ENCODE measurements around the gene ENOX1.

ENOX1 gene

DNA sequence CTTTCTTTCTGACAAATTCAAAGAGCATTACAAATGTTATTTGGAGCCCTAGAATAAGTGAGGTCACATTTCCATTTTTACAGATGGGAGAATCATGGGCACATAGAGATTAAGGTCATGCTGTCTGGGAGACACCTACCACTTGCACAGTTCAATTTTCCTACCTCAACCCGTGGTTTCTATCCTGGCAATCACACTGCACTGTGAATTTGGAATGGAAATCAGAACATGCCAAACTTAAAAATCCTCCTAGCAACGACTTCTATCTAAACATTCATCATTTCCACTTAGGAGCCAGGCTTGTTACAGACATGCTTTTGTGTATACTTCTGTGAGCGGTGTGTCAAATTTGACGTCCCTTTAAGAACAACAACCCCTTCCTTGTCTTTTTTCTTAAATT is 511.9 kb downstream of the ENOX1 start:
- DNase-seq (ENCODE audit: low read depth, low spot score) = no peak
- TF ChIP-seq, protein P1, sequence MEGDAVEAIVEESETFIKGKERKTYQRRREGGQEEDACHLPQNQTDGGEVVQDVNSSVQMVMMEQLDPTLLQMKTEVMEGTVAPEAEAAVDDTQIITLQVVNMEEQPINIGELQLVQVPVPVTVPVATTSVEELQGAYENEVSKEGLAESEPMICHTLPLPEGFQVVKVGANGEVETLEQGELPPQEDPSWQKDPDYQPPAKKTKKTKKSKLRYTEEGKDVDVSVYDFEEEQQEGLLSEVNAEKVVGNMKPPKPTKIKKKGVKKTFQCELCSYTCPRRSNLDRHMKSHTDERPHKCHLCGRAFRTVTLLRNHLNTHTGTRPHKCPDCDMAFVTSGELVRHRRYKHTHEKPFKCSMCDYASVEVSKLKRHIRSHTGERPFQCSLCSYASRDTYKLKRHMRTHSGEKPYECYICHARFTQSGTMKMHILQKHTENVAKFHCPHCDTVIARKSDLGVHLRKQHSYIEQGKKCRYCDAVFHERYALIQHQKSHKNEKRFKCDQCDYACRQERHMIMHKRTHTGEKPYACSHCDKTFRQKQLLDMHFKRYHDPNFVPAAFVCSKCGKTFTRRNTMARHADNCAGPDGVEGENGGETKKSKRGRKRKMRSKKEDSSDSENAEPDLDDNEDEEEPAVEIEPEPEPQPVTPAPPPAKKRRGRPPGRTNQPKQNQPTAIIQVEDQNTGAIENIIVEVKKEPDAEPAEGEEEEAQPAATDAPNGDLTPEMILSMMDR (IDR thresholded peaks at IDR 0.05; ENCODE audit: low read depth, low read length) = no peak
- in situ Hi-C loops (cut with HindIII; ENCODE audit: low sequenced_read_pairs) = no loop called here
- no peak overlapping the region for H3K4me3 ChIP-seq (ENCODE audit: low read depth, low read length)

DNA sequence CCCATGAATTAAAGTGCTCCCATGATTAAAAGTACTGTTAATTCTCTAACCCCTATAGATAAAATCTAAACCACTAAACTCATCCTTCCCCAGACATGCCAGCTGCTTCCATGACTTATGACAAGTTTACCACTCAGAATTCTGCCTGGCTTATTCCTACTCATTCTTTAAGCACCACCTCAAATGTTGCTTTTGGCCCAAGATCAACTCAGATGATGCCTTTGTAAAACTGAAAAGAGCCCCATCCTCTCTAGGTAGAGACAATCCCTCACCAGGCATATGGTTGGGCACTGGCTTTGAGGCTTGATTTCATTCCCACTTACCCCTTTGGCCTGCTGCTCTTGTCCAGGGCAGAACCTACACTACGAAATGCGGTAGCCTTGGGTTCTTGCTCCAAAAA is 513.4 kb downstream of the ENOX1 start:
- peak; percentile 54 for DNase-seq (ENCODE audit: low read depth, low spot score)
- TF ChIP-seq, protein P1 (IDR thresholded peaks at IDR 0.05; ENCODE audit: low read depth, low read length) = no peak
- in situ Hi-C loops (cut with HindIII; ENCODE audit: low sequenced_read_pairs) = no loop called here
- H3K4me3 ChIP-seq (ENCODE audit: low read depth, low read length) = no peak overlapping the region

DNA sequence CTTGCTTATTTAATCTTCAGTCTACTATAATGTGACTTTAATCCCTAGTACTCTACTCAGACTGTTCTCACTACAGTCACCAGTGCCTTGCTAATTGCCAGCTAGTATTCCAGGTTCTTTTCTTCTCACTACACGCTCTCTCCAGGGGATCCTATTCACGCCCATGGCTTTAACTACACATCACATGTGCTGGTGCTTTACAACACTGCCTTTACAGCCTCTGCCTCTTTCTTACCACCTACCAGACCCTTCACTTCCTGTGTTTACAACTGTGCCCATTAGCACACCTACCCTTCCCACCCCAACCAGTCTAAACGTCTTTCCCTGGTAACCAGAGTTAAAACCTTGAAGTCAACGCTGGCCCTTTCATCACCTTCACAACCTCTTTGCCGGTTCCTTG is 513.9 kb downstream of the ENOX1 start:
- TF ChIP-seq, protein P1 (IDR thresholded peaks at IDR 0.05; ENCODE audit: low read depth, low read length) = no peak
- no peak for DNase-seq (ENCODE audit: low read depth, low spot score)
- H3K4me3 ChIP-seq (ENCODE audit: low read depth, low read length) = no peak overlapping the region
- in situ Hi-C loops (cut with HindIII; ENCODE audit: low sequenced_read_pairs) = no loop called here

DNA sequence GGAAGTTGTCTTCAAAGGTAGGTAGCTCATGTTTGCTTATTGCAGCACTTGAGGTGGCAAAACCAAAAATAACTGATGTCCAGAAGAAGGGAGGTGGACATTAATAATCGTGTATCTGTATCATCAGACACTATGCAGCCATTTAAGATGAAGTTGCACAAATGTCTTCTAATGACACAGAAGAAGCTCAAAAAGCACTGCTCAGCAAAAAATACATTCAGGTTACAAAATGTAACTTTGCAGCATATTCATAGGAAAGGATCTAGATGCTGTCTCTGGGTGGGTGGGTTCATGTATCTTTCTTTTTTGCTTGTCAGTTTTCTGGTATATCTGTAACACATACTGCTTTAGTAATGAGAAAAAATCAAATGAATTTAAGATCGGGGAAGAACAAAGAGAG is 515.6 kb downstream of the ENOX1 start:
- DNase-seq (ENCODE audit: low read depth, low spot score) = no peak
- in situ Hi-C loops (cut with HindIII; ENCODE audit: low sequenced_read_pairs) = no loop called here
- TF ChIP-seq, protein P1 (IDR thresholded peaks at IDR 0.05; ENCODE audit: low read depth, low read length) = no peak
- no peak overlapping the region for H3K4me3 ChIP-seq (ENCODE audit: low read depth, low read length)

DNA sequence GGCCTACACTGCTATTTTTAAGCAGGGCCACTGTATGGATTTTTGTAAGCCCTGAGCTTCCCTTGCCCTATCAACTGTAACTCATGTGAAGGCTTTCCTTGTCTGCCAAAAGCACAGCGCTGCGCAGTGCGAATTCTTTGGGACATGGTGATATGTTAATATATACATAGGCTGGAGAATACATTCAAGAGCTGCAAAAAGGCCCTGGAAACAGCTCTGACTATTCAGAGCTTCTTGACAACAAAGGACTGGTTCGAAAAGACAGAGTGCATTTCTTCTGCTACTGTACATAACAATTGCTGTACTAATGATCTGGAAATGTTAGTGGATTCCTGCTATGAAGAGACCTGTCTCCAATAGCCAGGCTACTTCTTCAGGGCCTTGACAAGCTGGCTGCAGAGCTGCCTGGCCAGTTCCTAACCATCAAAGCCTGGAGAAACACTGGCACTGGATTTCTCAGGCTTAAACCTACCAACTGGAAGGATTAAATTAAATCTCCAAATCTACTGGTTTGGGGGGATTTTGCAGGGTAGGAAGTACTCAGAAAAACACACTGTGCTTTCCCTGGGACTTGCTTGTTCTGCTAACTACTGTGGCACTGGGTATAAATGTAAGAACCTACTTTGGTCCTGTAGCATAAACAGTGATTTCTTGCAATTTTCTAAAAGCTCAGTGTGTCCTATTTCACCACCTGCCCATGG is 516.5 kb downstream of the ENOX1 start:
- TF ChIP-seq, protein P1 (IDR thresholded peaks at IDR 0.05; ENCODE audit: low read depth, low read length) = no peak
- in situ Hi-C loops (cut with HindIII; ENCODE audit: low sequenced_read_pairs) = no loop called here
- no peak for DNase-seq (ENCODE audit: low read depth, low spot score)
- H3K4me3 ChIP-seq (ENCODE audit: low read depth, low read length) = no peak overlapping the region

DNA sequence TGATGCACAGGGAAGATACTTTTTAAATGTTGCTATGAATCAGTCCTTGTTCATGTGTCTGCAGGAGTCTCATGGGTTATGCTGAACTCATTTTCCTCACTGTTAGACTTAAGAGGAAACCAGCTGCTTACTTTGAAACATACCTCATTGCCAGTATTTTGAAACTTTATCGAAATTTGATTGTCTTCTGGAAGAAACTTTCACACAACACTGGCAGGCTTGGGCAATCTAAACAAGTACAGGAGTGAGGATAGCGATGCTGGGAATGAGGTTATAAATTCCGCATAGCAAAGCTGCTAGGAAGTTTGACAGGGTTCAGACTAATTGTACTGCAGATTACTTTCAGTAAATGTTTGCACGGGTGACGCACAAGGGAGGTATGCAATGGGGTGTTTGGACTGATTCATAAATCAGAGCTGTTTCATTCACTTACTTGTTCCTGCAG is 517.7 kb downstream of the ENOX1 start:
- no peak overlapping the region for H3K4me3 ChIP-seq (ENCODE audit: low read depth, low read length)
- TF ChIP-seq, protein P1 (IDR thresholded peaks at IDR 0.05; ENCODE audit: low read depth, low read length) = no peak
- DNase-seq (ENCODE audit: low read depth, low spot score) = peak; percentile 95
- in situ Hi-C loops (cut with HindIII; ENCODE audit: low sequenced_read_pairs) = no loop called here
